Smooth muscle cell of the brain vasculature (primary cell): ENCODE data around the gene RREB1.

Experiments used
- DNase-seq: peaks from one replicate; pipeline ENCODE4 v3.0.0-alpha.2; 2012; ENCODE audit warnings: low read depth, low spot score

The RREB1 gene

DNA sequence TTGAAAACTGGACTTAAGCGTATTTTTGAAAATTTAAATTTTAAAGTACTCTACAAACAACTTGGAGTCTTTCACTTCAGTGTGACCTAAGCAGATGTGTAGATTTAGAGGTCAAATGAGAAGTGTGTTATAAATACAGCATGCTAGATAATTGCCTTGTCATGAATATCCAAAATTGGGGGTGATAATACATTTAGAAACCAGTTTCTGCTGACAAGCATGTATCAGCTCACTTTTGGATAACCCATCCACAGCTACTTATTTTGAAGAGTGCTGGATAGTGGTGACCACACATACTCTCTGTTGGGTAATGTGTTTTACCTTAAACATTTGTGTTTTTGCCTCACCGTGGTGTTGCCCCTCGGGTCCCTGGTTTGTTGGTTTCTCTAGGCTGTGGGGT, 14.9 kb downstream of the RREB1 start:
- no peak for DNase-seq

DNA sequence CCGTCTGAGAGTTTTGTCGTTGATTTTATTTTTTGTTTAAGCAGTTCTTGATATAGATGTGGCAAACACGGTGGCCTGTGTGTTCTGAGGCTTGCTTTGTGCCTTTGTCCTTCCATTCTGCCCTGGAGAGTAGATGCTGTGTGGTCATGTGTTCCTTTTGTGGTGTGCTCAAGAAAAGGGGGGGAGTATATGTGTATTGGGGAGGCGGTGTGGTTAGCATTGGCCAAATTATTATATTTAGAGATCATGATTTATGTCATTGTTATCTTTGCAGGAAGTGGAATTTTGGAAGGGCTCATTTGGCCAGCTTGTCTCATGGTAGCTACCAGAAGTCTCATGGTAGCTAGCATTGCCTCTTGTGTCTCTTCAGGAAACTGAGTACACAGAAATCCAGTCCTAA, 16.4 kb downstream of the RREB1 start:
- DNase-seq: no peak

DNA sequence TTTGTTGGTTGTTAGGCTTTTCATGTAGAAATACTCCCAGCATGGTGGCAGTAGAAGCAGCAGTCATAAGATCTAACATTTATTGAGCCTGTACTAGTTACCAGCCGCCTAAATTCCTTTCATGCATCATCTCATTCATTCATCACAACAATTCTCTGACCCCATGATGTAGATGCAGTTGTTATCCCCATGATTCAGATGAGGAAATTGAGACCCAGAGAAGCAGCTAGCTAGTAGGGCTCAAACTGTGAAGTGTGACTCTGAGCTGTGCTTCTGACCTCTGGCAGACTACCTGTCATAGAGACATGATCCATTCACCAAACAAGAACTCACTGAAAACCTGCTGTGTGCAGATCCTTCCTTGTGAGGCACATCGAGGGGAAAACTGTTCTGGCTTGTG, 16.9 kb downstream of the RREB1 start:
- no peak for DNase-seq

DNA sequence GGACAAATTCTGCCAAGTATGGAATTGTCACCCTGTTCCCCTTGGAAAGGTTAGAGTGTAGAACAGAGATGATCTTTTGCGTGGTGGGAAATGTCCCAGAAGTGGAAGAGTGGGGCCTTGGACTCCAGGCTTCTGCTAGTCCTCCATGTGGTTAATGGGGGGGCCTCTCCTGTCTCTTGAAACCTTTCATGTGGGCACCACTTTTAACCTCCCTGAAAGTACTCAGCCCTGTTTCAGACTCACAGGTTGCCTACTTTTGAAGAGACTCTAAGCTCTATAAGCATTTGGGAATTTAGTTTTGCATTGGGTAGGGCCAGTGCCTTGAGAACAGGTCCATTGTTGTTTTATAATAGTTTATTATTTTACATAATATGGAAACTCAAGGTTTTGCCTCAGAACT, 17.5 kb downstream of the RREB1 start:
- no peak for DNase-seq

DNA sequence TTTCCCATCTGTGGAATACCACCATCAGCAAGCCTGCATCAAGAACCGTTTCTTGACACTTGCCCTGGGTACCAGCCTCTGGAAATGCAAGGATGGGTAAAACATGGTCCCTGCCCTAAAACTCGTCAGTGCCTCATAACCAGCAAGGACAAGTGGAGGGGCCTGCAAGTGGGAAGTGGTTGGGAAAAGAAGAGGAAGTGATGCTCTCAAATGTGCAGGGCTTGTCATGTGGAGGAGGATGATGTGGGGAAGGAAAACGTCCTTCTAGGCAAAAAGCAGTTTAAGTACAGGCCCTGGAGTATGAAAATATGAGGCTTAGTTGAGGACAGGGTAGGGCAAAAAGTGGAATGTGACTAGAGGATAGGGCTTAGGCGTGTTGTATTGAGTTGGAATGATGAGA, 19.0 kb downstream of the RREB1 start:
- DNase-seq: no peak

DNA sequence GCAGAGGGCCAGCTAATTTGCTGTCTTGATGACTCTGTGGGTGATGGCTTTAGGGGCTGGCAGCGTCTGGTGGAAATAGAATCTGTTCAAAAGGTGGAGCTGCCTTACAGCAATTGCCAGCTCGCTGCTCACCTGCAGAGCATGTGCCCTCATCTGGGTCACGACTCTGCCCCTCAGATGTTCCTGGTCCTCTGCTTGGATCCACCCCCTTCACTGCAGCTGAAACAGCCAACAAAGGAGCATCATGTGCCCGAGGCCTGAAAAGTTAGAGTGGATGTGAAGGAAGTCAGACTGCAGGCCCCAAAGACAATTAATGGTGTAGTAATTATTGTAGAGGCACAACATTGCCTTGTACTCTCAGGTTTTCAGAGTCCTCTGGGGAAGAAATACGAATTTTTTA, 19.9 kb downstream of the RREB1 start:
- no peak for DNase-seq

DNA sequence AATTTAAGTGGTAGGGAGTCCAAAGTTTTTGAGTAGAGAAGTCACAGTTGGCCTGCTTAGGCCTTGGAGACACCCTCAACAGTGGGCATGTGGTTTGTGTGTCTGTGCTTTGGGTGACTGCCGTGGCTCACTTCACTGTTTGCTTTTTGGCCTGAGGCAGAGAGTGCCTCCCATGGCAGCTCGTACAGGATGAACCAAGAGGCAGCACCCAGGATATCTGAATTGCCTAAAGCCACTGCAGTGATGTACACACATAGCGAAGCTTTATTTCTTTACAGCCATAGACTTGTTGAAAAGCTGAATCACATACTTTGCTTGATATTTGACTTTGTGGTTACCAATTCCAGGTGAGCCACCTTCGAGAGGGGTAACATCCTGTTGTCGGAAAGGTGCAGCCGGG, 21.6 kb downstream of the RREB1 start:
- DNase-seq: no peak

DNA sequence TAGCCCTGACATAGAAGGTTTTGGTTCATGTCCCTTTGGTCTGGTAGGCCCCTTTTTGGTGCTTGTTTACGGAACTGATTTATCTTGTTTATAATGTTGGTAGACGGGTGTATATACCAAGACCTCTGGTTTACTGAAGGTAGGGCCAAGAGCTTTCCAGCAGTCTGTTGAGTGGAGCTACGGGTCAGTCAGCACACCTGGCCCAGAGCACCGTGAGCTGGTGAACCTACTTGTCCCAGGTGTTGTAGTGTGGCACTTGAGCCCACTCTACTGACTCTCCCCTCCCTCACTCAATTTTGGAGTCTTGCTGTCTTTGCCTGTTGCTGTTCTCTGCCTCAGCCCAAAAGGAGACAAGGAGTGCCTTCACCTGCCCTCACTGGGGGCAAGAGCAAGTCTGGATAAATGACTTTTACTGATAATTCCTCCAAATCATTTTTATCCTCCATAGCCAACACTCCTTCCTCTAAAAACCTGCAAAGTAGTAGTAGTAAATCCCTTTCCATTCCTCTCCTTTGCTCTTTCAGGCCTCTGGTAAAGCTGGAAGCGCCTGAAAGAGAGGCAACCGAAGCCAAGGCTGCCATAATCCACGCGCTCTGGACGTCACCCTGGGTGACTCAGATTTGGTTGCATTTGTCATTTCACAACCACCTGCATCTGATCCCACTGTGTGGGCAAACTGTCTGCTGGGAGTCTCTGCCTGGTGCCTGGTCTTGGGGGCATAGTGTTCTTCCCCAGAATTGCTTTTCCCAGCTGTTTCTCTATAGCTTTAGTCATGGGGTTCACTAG, 22.2 kb downstream of the RREB1 start:
- no peak for DNase-seq

DNA sequence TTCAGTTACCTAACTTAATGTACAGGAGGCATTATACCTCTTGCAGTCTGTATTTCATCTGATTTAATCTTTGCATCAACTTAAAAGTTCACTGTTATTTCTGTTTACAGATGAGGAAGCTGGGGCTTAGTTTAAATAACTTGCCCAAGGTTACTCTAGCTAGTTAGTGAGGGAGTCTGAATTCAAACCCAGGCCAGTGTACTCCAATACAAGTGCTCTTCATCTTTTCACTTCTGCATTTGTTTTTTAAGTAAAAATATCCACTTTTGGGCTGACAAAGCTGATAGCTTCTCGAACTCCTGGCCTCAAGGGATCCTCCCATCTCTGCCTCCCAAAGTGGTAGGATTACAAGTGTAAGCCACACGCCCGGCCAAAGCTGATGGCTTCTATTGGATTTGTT, 23.6 kb downstream of the RREB1 start:
- DNase-seq: no peak

DNA sequence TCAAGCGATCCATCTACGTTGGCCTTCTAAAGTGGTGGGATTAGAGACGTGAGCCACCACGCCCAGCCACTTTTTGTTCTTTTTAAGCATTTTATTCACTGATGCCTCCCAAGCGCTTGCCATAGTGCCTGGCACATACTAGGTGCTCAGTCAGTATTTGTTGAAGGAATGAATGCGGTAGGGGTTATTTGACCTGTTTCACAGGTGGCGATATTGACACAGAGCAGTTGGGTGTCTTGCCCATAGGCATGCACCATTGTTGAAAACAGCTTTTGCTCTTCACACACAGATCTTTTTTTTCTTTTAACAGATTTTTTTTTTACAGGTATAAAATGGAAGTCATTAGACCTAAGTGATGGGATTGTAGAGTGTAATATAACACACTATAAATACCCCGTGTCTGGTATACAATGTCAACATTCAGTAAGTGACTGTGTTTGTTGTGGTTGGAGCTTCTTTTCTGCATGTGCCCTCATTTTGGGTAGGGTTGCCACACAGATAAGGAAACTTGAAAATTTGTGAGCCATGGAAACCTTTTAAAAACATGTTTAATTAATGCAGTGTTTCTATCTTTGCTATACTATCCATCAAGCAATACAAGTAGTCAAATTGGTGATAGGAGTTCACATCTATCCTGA, 24.8 kb downstream of the RREB1 start:
- DNase-seq: no peak

DNA sequence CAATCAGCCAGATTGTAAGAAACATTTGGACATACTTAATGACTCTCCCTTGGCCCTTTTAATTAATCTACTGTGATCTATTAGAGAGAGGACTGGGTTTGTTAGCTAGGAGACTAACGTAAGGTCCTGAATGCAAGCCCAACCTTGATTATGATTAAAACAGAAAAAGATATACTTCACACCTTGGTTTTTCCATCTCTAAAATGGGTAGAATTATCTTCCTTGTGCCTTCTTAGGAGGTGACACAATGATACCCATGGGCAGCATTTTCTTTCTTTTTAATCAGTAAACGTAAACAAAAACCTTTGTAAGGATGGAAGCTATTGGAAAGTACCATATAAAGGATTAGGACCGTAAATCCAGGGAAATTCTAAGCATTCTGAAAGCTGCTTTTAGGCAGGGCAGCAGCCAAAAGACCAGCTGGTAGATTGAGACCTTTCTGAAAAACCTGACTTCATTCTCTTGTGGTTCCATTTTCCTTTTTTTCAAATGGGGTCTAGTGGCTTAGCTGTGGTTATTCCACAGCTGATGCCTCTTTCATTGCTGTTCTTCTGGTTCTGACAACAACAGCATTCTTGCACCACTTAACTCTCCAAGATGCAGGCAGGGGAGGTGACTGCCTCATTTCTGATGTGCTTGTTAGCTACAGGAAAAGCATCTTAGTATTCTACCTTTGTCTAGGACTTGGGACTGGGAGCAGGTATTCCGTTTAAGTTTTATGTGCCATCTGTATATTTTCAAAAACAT, 27.4 kb downstream of the RREB1 start:
- DNase-seq: no peak

DNA sequence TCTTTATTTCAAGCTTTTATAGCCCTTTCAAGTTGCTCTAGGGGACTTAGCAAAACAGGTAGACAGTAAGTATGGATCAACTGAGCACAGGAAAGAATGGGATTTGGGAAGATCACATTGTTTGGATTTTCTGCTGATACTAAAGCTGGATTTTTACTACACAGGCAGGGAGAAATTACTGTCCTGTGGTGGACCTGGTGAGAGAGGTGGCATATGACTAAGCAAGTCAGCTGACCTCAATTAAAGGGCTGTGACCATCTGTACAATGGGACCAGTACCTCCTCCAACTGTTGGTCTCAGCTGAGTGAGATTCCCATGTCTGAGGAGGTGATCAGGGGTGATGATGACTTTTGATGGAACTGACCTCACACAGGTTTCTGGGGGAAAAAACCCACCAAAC, 28.0 kb downstream of the RREB1 start:
- DNase-seq: no peak

DNA sequence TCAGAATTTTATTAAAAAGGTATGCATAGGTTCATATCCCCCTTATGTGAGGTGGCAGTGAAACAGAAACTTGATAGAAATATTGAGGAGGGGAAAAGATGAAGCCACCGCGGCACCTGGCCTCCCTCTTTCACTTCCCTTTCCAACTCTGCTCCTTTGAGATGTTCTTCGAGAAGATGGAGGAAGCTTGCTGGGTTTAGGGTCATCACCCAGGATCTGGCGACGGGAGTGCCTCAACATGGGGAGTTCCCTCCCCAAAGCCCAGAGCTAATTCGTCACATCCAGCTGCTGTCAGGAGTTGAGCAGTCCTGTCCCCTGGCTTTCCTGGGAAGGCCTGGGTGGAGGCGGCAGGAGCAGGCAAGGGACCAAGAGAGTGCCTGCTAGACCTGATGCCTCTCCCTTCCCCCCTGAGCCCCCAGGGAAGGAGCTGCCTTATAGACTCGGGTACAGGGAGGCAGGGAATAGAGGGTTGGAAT, 29.1 kb downstream of the RREB1 start:
- no peak for DNase-seq

DNA sequence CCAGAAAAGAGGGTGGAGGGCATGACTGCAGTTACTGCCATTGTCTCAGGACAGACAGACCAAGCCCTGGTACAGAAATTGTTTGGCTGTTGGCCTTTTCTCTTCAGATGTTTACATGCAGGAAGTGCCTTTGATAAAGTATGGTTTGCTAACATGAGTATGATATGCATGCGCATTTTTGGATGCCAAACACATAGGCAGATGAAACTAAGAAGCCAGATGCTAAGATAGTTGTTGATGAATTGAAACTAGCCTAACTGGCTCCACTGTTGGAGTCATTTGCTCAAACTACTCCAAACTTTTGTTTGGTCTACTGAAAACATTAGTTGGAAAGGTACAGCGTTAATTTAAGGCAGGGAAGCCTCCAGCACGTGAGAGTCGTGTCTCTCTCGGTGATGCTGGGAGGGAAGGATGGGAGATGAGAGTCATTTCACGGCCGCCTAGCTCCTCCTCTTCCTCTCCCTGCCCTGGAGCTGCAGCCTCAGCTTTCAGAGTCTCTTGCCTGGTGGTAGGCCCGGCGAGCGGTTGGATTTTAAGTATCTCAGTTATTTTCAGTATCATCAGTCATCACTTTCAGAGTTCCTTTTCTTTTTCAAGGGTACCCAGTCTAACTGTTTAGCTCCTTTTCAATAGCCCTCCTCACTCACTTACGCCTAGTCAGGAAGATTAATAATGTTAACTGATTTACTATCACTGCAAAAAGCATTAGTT, 29.7 kb downstream of the RREB1 start:
- no peak for DNase-seq

DNA sequence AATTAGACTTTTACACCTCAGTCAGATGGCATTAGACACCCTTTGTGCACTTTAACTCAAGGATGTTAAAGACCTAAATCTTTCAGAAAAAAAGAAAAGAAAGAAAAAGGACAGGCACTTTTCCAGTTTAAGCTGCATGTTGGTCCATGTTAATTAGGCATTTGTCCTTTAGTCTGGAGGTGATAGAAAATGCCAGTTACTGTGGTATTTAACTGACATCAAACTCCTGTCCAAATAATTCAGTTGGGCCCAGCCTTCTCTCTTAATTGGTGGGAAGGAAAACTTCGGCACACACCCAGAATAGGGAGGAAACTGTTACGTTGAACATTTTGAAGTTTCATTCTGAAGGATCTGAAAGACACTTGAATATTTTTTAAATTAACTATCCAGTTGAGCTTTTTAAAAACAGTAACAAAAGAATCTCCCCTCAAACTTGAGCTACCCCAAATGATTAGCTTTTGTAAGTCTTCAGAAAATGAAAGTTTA, 30.3 kb downstream of the RREB1 start:
- DNase-seq: no peak

DNA sequence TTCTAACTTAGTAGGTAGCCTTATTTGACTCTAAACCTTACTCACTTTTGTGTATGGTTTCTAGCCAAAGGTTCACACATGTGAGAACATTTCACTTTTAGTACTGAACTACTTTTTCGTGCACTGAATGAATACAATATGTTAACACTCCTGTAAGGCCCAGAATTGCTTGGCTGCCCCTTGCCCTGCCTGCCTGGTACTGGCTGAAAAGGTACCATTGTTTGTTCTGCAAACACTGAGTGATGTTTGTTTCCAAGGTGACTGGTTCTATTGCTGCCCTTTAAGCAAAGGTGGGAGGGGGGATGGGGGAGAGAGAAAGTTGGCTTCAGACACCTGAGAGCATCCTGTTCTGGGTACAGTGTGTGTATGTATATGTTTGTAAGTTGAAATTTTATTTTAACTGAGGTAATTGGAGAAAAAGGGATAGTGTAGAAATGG, 31.2 kb downstream of the RREB1 start:
- no peak for DNase-seq

DNA sequence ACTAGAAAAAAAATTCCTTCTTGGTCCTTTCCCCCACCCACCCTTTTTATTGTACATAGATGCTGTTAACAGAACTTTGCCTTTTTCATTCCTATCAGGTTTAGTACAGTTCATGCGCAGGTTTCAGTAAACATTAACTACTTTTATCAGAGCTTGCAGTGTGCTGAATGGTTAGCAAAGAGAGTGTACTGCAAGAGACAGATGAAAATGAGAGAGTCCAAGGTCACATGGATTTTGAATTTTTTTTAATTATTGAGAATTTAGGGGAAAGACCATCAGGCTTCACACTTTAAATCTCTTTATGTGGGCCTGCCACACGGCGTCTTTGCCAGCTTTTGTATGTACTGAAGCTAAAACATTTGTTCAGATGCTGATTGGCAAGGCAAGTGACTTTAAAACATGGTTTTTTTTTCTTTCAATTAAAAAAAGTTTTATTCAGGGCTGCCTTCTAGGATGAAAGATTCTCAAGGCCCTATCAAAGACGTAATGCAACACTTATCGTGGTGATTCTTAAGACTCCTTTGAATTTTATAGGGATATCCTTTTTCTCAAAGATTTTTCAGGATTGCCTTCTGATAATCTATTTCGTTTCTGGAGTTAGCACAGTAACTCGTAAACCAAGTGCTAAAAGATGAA, 32.2 kb downstream of the RREB1 start:
- no peak for DNase-seq

DNA sequence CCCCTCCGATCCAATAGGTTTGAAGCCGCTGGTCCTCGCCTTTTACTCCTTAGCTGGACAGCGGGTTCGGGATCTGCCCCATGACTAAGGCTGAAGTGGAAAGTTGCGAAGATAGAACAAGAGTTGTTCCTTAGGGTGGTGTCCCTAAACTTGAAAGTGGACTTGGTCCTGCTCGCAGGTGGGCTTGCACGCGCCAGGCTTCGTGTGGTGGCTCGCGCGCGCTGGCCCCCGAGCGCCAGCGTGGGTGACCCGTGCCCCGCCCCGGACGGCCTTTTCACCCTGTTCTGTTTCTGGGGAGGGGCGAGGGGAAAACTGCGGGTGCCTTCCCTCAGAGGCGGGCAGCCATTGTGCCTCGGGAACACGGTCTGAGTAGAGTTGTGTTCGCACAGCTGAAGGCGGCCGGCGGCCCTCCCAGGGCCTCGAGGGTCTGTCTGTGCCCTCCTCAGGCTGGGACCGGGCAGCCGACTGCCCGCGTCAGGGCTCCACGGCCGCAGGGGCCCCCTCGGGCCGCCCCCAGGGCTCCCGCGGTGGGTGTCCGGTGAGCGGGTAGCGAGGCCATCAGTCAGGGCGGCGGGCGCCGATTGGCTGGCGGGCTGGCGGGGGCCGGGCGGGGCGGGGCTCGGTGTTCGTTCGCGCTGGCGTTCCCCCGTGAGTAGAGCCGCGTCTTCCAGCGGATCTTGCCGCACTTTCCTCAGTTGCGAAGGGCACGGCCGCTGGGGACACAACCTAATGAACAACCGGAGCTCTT, 33.0 kb downstream of the RREB1 start:
- DNase-seq: no peak

DNA sequence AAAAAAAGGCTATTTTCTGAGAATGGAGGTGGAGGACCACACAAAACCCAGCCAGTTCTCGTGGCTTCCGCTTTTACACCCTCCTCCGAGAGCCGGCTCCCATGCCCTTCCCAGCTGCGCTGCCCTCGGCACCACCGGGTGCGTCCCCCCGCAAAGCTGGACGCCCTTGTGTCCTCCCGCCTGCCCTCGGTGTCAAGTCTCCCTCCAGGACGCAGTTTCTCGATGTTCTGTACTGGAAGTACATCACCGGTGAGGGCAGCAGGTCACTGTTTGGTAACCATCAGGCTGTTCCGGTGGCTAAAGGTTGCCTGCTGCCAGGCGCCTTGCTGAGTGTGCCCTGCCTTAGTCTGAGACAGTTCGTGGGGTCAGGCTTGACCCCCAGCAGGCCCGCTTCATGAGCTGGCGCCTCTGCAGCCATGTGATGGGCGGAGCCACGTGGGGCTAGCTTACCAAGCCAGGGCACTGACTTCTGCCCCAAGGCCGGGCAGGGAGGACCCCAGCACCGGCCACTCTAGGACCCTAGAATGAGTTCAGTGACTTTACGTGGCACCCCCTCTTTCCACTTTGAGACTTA, 34.6 kb downstream of the RREB1 start:
- no peak for DNase-seq

DNA sequence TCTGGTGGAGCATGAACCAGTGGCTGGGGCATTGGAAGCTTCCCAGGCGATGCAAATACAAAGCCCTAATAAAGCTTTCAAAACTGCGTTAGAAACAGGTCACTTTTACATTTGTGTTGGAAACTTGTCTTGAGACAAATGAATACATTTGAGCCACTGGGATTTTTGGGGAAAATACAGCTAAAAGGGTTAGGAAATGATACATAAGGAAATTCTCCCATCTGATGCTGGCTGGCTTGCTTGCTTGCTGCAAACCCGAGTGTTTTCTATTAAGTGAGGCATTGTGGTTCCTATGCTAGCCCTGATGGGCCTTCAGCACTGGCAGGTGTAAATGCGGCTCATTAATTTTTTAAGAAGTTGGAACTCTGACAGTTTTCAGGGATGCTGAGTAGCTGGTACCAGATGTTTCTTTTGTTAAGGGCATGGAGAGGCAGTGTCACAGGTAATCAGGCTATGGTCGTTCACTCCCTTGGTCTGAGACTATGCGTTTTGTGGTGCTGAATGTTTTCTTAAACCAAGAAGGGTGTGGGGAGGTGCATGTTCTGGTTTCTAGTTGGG, 35.2 kb downstream of the RREB1 start:
- no peak for DNase-seq
